Activated B cell treated with CpG ODN at 0.5 μM for 24 hours (primary cell): ENCODE results near the gene GPR183. TPM values are rescaled to one million over a fixed set of nuclear protein-coding genes. Genes with fewer than 3 reads are reported as not detected.

Experiments used
- ATAC-seq: fragments of 200-7000 bp; cut with Tn5 transposase; one replicate; pipeline ENCODE4 v1.10.0; 2021; ENCODE audit warnings: low read depth, mild to moderate bottlenecking, moderate library complexity
- CTCF ChIA-PET: fragments of 350-600 bp; sonication (Branson Sonifier 250); formaldehyde crosslinking; loops from one replicate; lab custom pipeline; 2021; ENCODE audit warnings: antibody characterized with exemption; lab: Charles Lee
- POLR2A ChIA-PET: fragments of 350-600 bp; sonication (Branson Sonifier 250); formaldehyde crosslinking; loops from one replicate; lab custom pipeline; 2021; ENCODE audit warnings: antibody characterized with exemption; lab: Charles Lee
- DNase-seq: peaks from one replicate; pipeline ENCODE4 v3.0.0; 2022
- H3K27ac Mint-ChIP-seq: one replicate; pipeline ENCODE4 v1.8.0; 2020; ENCODE audit warnings: mixed read lengths
- H3K27me3 Mint-ChIP-seq: one replicate; pipeline ENCODE4 v1.8.0; 2021; ENCODE audit warnings: mixed read lengths
- H3K36me3 Mint-ChIP-seq: one replicate; pipeline ENCODE4 v1.8.0; 2021; ENCODE audit warnings: low read depth, mixed read lengths
- H3K4me1 Mint-ChIP-seq: one replicate; pipeline ENCODE4 v1.8.0; 2021; ENCODE audit warnings: mixed read lengths
- H3K4me3 Mint-ChIP-seq: one replicate; pipeline ENCODE4 v1.8.0; 2020; ENCODE audit warnings: mild to moderate bottlenecking, mixed read lengths
- H3K9me3 Mint-ChIP-seq: one replicate; pipeline ENCODE4 v1.8.0; 2020; ENCODE audit warnings: mixed read lengths
- intact Hi-C: fragments of 100-400 bp; cut with micrococcal nuclease; formaldehyde crosslinking; loops from one replicate; pipeline ENCODE4 v1.15.1; 2024
- total RNA-seq: library from RNA; stranded (reverse); gene quantifications from 2 replicates; pipeline ENCODE4 v1.2.3, GENCODE V29; 2022
- TF ChIP-seq, protein P1 (sequence below): fragments of 200-600 bp; IDR thresholded peaks from one replicate; pipeline ENCODE4 v1.8.0; 2022; ENCODE audit warnings: antibody characterized with exemption, mild to moderate bottlenecking

The GPR183 gene
- total RNA-seq, 1 donor from 2014 or later: 84.5 TPM

DNA sequence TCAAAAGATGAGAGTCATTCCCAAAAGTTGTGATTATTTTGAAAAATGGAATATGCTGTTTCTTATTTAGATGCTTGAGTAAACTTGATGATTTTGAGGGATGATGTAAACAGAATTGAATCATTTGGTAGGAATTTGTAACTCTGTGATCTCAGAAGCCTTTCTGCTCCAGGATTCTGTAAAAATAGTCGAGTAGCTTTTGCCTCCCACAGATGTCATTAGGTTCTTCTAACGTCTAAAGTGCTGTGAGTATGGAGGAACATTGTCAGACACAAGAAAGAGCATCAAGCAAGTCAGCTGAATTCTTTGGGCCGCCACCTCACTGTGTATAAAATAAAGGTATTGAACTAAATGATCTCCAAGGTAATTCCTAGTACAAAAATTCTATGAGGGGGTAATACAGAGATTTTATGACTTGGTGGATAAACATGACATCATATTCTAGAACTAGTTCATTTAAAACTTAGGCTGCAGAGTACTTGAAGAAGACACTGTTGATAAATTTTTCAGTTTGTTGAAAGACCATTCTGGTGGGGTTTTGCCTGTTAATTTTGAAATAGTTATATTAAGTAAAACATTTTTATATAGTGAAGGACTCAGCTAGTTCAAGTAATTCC is 1.4 kb upstream of the GPR183 start:
- peak overlapping the region; percentile 92 for H3K27ac Mint-ChIP-seq
- H3K27me3 Mint-ChIP-seq: no peaks in the 10 kb centered on the region
- peaks cover 52% of the 10 kb centered on the region for H3K36me3 Mint-ChIP-seq
- H3K4me1 Mint-ChIP-seq: peaks cover 79% of the 10 kb centered on the region
- no peak for DNase-seq
- ChIA-PET CTCF (interaction anchor here (1.0 to 3.9 kb wide), 2 partner anchors 39 to 78 kb away, joined by 4 to 16 read pairs; no protein-coding TSS in a partner anchor), POLR2A (interaction anchor here (0.6 to 5.2 kb wide), 6 partner anchors 13 to 70 kb away, joined by 3 to 75 read pairs (median 4); no protein-coding TSS in a partner anchor)
- no peaks in the 10 kb centered on the region for H3K9me3 Mint-ChIP-seq
- no peak for ATAC-seq
- intact Hi-C loops: no loop called here
- H3K4me3 Mint-ChIP-seq: peak overlapping the region; percentile 95
- TF ChIP-seq, protein P1, sequence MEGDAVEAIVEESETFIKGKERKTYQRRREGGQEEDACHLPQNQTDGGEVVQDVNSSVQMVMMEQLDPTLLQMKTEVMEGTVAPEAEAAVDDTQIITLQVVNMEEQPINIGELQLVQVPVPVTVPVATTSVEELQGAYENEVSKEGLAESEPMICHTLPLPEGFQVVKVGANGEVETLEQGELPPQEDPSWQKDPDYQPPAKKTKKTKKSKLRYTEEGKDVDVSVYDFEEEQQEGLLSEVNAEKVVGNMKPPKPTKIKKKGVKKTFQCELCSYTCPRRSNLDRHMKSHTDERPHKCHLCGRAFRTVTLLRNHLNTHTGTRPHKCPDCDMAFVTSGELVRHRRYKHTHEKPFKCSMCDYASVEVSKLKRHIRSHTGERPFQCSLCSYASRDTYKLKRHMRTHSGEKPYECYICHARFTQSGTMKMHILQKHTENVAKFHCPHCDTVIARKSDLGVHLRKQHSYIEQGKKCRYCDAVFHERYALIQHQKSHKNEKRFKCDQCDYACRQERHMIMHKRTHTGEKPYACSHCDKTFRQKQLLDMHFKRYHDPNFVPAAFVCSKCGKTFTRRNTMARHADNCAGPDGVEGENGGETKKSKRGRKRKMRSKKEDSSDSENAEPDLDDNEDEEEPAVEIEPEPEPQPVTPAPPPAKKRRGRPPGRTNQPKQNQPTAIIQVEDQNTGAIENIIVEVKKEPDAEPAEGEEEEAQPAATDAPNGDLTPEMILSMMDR: no peak

DNA sequence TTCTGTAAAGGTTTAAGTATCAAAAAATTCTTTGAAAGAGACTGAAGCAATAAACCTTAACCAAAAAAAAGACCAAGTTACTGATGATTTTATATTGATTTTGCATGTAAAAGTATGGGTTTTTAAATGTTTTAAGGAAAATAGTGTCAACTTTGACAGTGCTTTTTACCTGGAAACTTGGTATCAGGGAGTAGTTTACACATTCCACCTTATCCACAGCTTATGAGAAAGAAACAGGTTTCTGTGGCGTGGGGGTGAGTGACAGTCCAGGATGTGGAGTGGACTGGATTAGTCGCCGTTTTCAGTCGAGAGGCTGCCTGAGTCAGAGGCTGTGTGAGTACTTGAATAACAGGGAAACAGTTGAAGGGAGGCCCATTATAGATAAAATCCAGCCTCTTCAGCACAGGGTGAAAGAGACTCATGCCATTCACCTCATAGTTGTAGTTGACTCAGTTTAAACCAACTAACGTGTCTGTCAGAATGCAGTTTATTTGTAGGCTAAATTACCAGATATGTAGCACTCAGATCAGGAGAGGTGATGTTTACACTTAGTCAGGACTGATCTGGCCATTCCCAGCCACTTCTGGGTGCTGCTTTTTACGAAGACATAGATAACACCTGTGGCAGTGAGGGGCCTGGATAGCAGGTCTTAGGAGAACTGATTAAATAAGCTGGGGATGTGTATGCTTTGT is 595 bp upstream of the GPR183 start:
- CTCF ChIA-PET: interaction anchor here (1.0 to 3.9 kb wide), 7 partner anchors 25 to 128 kb away, joined by 3 to 16 read pairs (median 4); no protein-coding TSS in a partner anchor
- Mint-ChIP-seq H3K4me3 (peak overlapping the region; percentile 95), H3K27me3 (no peaks in the 10 kb centered on the region), H3K4me1 (peaks cover 82% of the 10 kb centered on the region), H3K36me3 (peaks cover 55% of the 10 kb centered on the region), H3K27ac (peak overlapping the region; percentile 92), H3K9me3 (no peaks in the 10 kb centered on the region)
- TF ChIP-seq, protein P1: no peak
- no peak for DNase-seq
- POLR2A ChIA-PET: interaction anchor here (0.7 to 5.2 kb wide), 20 partner anchors 10 to 199 kb away, joined by 3 to 75 read pairs (median 5); partner anchors contain the start of genes TM9SF2 and UBAC2
- intact Hi-C loops: loop anchor here (1.0 kb wide), 8 partner anchors 11 to 125 kb away; no protein-coding TSS in a partner anchor
- peak; percentile 57 for ATAC-seq

DNA sequence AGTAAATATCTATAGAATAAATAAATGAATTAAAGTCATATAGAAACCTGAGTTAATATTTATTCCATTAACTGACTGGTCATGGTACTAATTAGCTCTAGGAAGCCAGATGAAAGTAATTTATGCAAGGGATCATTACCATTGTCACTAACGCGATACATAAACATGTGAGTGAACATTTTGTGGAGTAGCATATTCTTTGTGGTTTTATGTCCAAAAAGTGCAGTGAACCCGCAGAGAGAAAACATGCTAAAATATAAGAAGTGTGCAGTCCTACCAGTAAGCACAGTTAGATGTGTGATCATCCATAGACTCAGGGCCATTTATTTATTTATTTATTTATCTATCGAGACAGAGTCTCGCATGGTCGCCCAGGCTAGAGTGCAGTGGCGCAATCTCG is 1.6 kb downstream of the GPR183 start:
- ChIA-PET CTCF (interaction anchor here (0.6 to 2.8 kb wide), 5 partner anchors 29 to 131 kb away, joined by 3 to 9 read pairs (median 4); no protein-coding TSS in a partner anchor), POLR2A (interaction anchor here (1.0 to 5.2 kb wide), 22 partner anchors 9 to 129 kb away, joined by 3 to 75 read pairs (median 6); partner anchors contain the start of genes GPR18 and UBAC2)
- ATAC-seq: no peak
- Mint-ChIP-seq H3K4me1 (peaks cover 80% of the 10 kb centered on the region), H3K27ac (peak overlapping the region; percentile 92), H3K36me3 (peaks cover 55% of the 10 kb centered on the region), H3K9me3 (no peaks in the 10 kb centered on the region), H3K27me3 (no peaks in the 10 kb centered on the region), H3K4me3 (peak overlapping the region; percentile 95)
- intact Hi-C loops: no loop called here
- no peak for DNase-seq
- TF ChIP-seq, protein P1: no peak

DNA sequence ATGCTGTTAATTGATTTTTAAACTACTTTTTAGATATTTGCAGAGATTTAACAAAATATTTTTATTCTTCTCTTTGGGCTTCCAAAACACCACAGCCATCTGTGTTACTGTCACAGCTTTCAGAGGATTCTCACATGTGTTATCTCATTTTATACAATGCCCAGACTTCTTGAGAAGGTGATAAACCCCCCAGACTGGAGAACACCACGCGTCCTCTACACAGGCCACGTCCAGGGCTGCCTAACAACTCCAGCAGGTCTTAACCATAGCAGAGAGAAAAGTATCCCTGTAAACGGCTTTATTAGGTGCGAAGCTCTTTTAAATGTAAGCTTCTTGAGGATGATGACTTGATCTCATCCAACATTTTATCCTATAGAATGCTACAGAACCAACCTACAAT is 2.0 kb downstream of the GPR183 start:
- CTCF ChIA-PET: interaction anchor here (0.6 to 6.1 kb wide), 4 partner anchors 29 to 132 kb away, joined by 3 to 43 read pairs (median 6); no protein-coding TSS in a partner anchor
- peak overlapping the region; percentile 95 for H3K4me3 Mint-ChIP-seq

More for the DNA sequence above, 2.0 kb downstream of the GPR183 start:
- DNase-seq (no peak), ATAC-seq (no peak)
- Mint-ChIP-seq H3K4me1 (peaks cover 80% of the 10 kb centered on the region), H3K36me3 (peaks cover 59% of the 10 kb centered on the region), H3K27ac (peak overlapping the region; percentile 92), H3K9me3 (no peaks in the 10 kb centered on the region), H3K27me3 (no peaks in the 10 kb centered on the region)
- TF ChIP-seq, protein P1: no peak
- POLR2A ChIA-PET: interaction anchor here (1.0 to 5.2 kb wide), 14 partner anchors 9 to 129 kb away, joined by 3 to 75 read pairs (median 6); partner anchors contain the start of genes GPR18 and UBAC2
- intact Hi-C loops: no loop called here
